Gastrocnemius medialis (tissue), 4 donors: ENCODE results near the gene USH2A.

Experiments used
- CTCF ChIP-seq, 5 experiments: fragments of 450-650 bp in 3 of 5; fragments of 200-600 bp in 2 of 5; sonication (generic) in 2 of 5; IDR thresholded peaks in 4 of 5; conservative IDR thresholded peaks in 1 of 5; 1 replicate in 4 of 5; 2 replicates in 1 of 5; pipeline ENCODE4 v1.5.1; 2016 to 2019; ENCODE audit warnings: antibody characterized with exemption in 5 of 5, mild to moderate bottlenecking in 3 of 5, moderate library complexity in 3 of 5
- POLR2A ChIP-seq, 2 donors: fragments of 450-650 bp; IDR thresholded peaks; one replicate each; pipeline ENCODE4 v1.6.1; 2017; ENCODE audit warnings: antibody characterized with exemption in 2 of 2, mild to moderate bottlenecking in 2 of 2, moderate library complexity in 2 of 2

GRCh38 chr1:215923129-215923824, 500.0 kb downstream of the USH2A start:
- TF ChIP-seq CTCF (IDR thresholded peaks at IDR 0.05 in 4 of 5, conservative IDR thresholded peaks at IDR 0.05 in 1 of 5), result no peak
- no peak for TF ChIP-seq POLR2A (IDR thresholded peaks at IDR 0.05)
